ENCODE data around the gene TEDC2. TPM values are rescaled to one million over a fixed set of nuclear protein-coding genes. Genes with fewer than 3 reads are reported as not detected.

Gene TEDC2
- total RNA-seq, 2 experiments from 2014 or later = 48.0 to 110 TPM

DNA sequence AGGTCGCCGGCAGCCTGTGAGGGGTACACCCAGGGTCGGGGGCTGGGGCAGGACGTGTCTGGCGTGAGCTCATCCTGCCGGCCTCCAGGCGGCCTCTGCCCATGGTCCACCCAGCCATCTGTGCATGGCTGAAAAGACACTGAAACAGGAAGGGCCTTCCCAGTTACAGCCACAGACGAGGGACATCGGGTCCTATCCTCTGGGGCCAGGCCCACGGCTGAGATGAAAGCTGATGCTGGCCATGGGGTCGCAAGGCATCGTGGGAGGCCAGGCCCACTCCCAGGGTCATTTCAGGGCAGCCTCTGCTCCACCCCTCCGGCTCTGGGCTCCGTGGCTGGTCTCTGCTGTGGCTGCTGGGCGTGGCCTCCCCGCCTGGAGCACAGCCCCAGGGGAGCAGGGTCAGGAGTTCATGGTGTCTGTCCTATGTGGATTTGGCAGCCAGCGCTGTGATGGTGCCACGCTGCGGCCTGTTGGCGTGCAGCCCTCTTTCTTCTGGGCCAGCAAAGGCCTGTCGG is 37.3 kb downstream of the TEDC2 start:
- no peak overlapping the region for H3K4me2 ChIP-seq (ENCODE audit: low read length)
- POLR2A ChIA-PET = interaction anchor here (0.6 kb wide), 1 partner anchor 303 kb away, joined by 5 read pairs; no protein-coding TSS in a partner anchor
- no peaks in the 10 kb centered on the region for H3K9me2 ChIP-seq (ENCODE audit: insufficient read depth, low read length)
- H2AFZ ChIP-seq (ENCODE audit: low read length) = no peak overlapping the region
- H3K27ac ChIP-seq (ENCODE audit: low read depth, low read length, poor library complexity, severe bottlenecking) = no peak overlapping the region
- H3K36me3 ChIP-seq (ENCODE audit: insufficient read depth, low read length) = peaks cover 28% of the 10 kb centered on the region
- TF ChIP-seq EZH2phosphoT487 (IDR thresholded peaks at IDR 0.05; ENCODE audit: borderline replicate concordance, low read depth, low read length) = no peak
- TF ChIP-seq, protein P1, sequence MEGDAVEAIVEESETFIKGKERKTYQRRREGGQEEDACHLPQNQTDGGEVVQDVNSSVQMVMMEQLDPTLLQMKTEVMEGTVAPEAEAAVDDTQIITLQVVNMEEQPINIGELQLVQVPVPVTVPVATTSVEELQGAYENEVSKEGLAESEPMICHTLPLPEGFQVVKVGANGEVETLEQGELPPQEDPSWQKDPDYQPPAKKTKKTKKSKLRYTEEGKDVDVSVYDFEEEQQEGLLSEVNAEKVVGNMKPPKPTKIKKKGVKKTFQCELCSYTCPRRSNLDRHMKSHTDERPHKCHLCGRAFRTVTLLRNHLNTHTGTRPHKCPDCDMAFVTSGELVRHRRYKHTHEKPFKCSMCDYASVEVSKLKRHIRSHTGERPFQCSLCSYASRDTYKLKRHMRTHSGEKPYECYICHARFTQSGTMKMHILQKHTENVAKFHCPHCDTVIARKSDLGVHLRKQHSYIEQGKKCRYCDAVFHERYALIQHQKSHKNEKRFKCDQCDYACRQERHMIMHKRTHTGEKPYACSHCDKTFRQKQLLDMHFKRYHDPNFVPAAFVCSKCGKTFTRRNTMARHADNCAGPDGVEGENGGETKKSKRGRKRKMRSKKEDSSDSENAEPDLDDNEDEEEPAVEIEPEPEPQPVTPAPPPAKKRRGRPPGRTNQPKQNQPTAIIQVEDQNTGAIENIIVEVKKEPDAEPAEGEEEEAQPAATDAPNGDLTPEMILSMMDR (conservative IDR thresholded peaks at IDR 0.05; ENCODE audit: low read length) = no peak
- BruUV-seq (replicated peaks) = no TSS peak
- H4K20me1 ChIP-seq (ENCODE audit: insufficient read depth, low read length) = no peaks in the 10 kb centered on the region
- no peaks in the 10 kb centered on the region for H3K79me2 ChIP-seq (ENCODE audit: insufficient read depth, low read depth, low read length)
- no peak for DNase-seq (ENCODE audit: low spot score)
- H3K4me1 ChIP-seq (ENCODE audit: insufficient read depth, low read length, poor library complexity, severe bottlenecking) = peaks cover 10% of the 10 kb centered on the region
- intact Hi-C loops (cut with micrococcal nuclease; ENCODE audit: unreplicated experiment) = no loop called here
- CTCF ChIA-PET (ENCODE audit: unreplicated experiment) = no interaction called here
- no peak overlapping the region for H3K4me3 ChIP-seq (ENCODE audit: low read depth, low read length, poor library complexity, severe bottlenecking)
- no peaks in the 10 kb centered on the region for H3K9me3 ChIP-seq (ENCODE audit: low read length)

DNA sequence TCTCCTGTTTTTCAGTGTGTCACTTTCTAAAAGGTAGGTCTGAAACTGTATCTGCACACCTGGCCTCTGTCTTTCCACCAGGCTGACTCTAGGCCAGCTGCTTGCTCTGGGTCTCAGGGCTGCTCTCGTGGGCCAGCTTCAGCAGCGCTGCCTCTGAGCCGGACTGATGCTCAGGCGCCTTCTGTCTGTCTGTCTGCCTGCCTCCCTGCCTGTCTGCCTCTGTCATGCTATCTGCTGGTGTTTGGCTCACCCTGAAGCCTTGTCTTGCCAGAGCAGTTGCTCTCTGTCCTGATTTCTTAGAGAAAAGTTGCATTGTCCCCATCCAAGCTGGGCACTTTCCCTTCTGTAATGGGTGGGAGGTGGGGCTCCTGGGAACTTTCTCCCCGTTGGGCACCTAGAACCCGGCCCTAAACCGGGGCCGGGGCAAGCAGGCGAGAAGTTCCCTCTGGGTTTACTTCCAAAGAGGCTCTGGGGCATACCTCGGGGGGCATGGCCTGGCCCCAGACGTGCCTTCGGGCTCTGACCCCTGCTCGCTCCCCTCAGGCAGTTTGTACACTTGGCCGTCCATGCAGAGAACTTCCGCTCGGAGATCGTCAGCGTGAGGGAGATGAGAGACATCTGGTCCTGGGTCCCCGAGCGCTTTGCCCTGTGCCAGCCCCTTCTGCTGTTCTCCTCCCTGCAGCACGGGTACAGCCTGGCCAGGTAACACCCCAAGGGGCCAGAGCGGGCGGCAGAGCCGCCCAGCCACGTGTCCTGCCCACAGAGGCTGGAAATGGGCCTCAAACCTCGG is 38.0 kb downstream of the TEDC2 start:
- ChIA-PET POLR2A (no interaction called here), CTCF (ENCODE audit: unreplicated experiment) (no interaction called here)
- no peaks in the 10 kb centered on the region for H3K79me2 ChIP-seq (ENCODE audit: insufficient read depth, low read depth, low read length)
- no peak overlapping the region for H3K4me2 ChIP-seq (ENCODE audit: low read length)
- intact Hi-C loops (cut with micrococcal nuclease; ENCODE audit: unreplicated experiment) = no loop called here
- no TSS peak for BruUV-seq (replicated peaks)
- H3K4me3 ChIP-seq (ENCODE audit: low read depth, low read length, poor library complexity, severe bottlenecking) = no peak overlapping the region
- H3K4me1 ChIP-seq (ENCODE audit: insufficient read depth, low read length, poor library complexity, severe bottlenecking) = peaks cover 10% of the 10 kb centered on the region
- H3K36me3 ChIP-seq (ENCODE audit: insufficient read depth, low read length) = peaks cover 34% of the 10 kb centered on the region
- no peak overlapping the region for H2AFZ ChIP-seq (ENCODE audit: low read length)
- no peaks in the 10 kb centered on the region for H3K9me3 ChIP-seq (ENCODE audit: low read length)
- no peak for DNase-seq (ENCODE audit: low spot score)
- no peak overlapping the region for H3K27ac ChIP-seq (ENCODE audit: low read depth, low read length, poor library complexity, severe bottlenecking)
- no peaks in the 10 kb centered on the region for H3K9me2 ChIP-seq (ENCODE audit: insufficient read depth, low read length)
- no peak for TF ChIP-seq EZH2phosphoT487 (IDR thresholded peaks at IDR 0.05; ENCODE audit: borderline replicate concordance, low read depth, low read length)
- TF ChIP-seq, protein P1 (conservative IDR thresholded peaks at IDR 0.05; ENCODE audit: low read length) = no peak
- no peaks in the 10 kb centered on the region for H4K20me1 ChIP-seq (ENCODE audit: insufficient read depth, low read length)
